HCT116 (cell line): Measurements from ENCODE around the gene AGBL1. TPM values are rescaled to one million over a fixed set of nuclear protein-coding genes. Genes with fewer than 3 reads are reported as not detected.

Experiments used
- ATAC-seq: fragments of 200-7000 bp; cut with Tn5 transposase; 2 replicates; pipeline ENCODE4 v1.9.1; 2020; ENCODE audit warnings: mild to moderate bottlenecking, moderate library complexity
- BruUV-seq: library from RNA; stranded (reverse); fragments of 400-500 nt; replicated peaks from 2 replicates; lab custom pipeline; 2021; lab: Mats Ljungman, UMichigan
- CTCF ChIA-PET: fragments of 300-600 bp; sonication (Branson Sonifier 250); formaldehyde crosslinking; loops from one replicate; lab custom pipeline; 2021; ENCODE audit warnings: antibody characterized with exemption; lab: Charles Lee
- POLR2A ChIA-PET: fragments of 300-600, 350-600 bp; sonication (Branson Sonifier 250); formaldehyde crosslinking; loops from one replicate; lab custom pipeline; 2021; ENCODE audit warnings: antibody characterized with exemption; lab: Charles Lee
- RAD21 ChIA-PET, 2 experiments: fragments of 300-600 bp; sonication (Branson Sonifier 250); formaldehyde crosslinking; loops; one replicate each; lab custom pipeline; 2023; ENCODE audit warnings: low total read pairs in 2 of 2; ENCODE audit not compliant: uncharacterized antibody in 2 of 2, unreplicated experiment in 2 of 2, low non-redundant PET in 1 of 2; lab: Charles Lee
- DNase-seq: peaks from one replicate; pipeline ENCODE4 v3.0.0-alpha.2; 2010; ENCODE audit warnings: low read depth, low spot score
- H2AFZ ChIP-seq: fragments of 200-600 bp; shearing (Covaris generic), sonication (generic); 2 replicates; pipeline ENCODE4 v1.6.1; 2017; ENCODE audit warnings: low read depth, mixed run types, mixed read lengths, antibody characterized with exemption, low read length; ENCODE audit not compliant: poor library complexity, severe bottlenecking
- H3K27ac ChIP-seq: 2 replicates; pipeline ENCODE4 v1.5.1; 2012; ENCODE audit warnings: low read depth, low read length
- H3K27me3 ChIP-seq: fragments of 200-600 bp; sonication (generic); 2 replicates; pipeline ENCODE4 v1.6.1; 2016; ENCODE audit warnings: mixed run types, low read length, mixed read lengths; ENCODE audit not compliant: insufficient read depth
- H3K36me3 ChIP-seq, 2 experiments: fragments of 200-500 bp in 1 of 2; fragments of 200-600 bp in 1 of 2; sonication (Bioruptor generic) in 1 of 2; sonication (generic) in 1 of 2; 2 replicates each; pipeline versions ENCODE4 v1.5.1 to v1.6.1; 2014 to 2016; ENCODE audit warnings: low read length in 2 of 2, inconsistent platforms in 1 of 2, mixed read lengths in 1 of 2, mixed run types in 1 of 2; ENCODE audit not compliant: insufficient read depth in 2 of 2, control insufficient read depth in 1 of 2
- H3K4me1 ChIP-seq, 2 experiments: fragments of 200-600 bp in 1 of 2; sonication (generic) in 1 of 2; 2 replicates each; pipeline versions ENCODE4 v1.5.1 to v1.6.1; 2012 to 2017; ENCODE audit warnings: low read length in 2 of 2, inconsistent platforms in 1 of 2, mild to moderate bottlenecking in 1 of 2, mixed read lengths in 1 of 2, mixed run types in 1 of 2, moderate library complexity in 1 of 2; ENCODE audit not compliant: insufficient read depth in 2 of 2, control insufficient read depth in 1 of 2
- H3K4me2 ChIP-seq: fragments of 200-600 bp; sonication (generic); 2 replicates; pipeline ENCODE4 v1.6.1; 2017; ENCODE audit warnings: mixed run types, low read length, mixed read lengths
- H3K4me3 ChIP-seq, 2 experiments: fragments of 200-600 bp in 1 of 2; sonication (generic) in 1 of 2; replicated peaks in 1 of 2; 2 replicates each; pipeline ENCODE4 v1.5.1; 2011 to 2016; ENCODE audit warnings: low read length in 2 of 2, control low read depth in 1 of 2, low read depth in 1 of 2, mild to moderate bottlenecking in 1 of 2, mixed read lengths in 1 of 2, mixed run types in 1 of 2
- H3K79me2 ChIP-seq: fragments of 200-600 bp; sonication (generic); 2 replicates; pipeline ENCODE4 v1.6.1; 2017; ENCODE audit warnings: mild to moderate bottlenecking, mixed run types, low read length, moderate library complexity, mixed read lengths; ENCODE audit not compliant: insufficient read depth
- H3K9ac ChIP-seq: fragments of 200-600 bp; sonication (generic); 2 replicates; pipeline ENCODE4 v1.6.1; 2016; ENCODE audit warnings: low read length, mixed read lengths
- H3K9me2 ChIP-seq: fragments of 200-600 bp; sonication (generic), shearing (Covaris generic); 2 replicates; pipeline ENCODE4 v1.6.1; 2017; ENCODE audit warnings: mixed run types, mild to moderate bottlenecking, moderate library complexity; ENCODE audit not compliant: insufficient read depth
- H3K9me3 ChIP-seq, 2 experiments: fragments of 200-500 bp in 1 of 2; fragments of 200-600 bp in 1 of 2; sonication (Bioruptor generic) in 1 of 2; sonication (generic) in 1 of 2; 2 replicates each; pipeline ENCODE4 v1.6.1; 2014 to 2017; ENCODE audit warnings: low read length in 2 of 2, mixed read lengths in 2 of 2, inconsistent platforms in 1 of 2, low read depth in 1 of 2, mild to moderate bottlenecking in 1 of 2, mixed run types in 1 of 2, moderate library complexity in 1 of 2; ENCODE audit not compliant: control insufficient read depth in 1 of 2, insufficient read depth in 1 of 2
- H4K20me1 ChIP-seq: fragments of 200-600 bp; sonication (generic), shearing (Covaris generic); 2 replicates; pipeline ENCODE4 v1.6.1; 2017; ENCODE audit warnings: mixed run types, mild to moderate bottlenecking, moderate library complexity; ENCODE audit not compliant: insufficient read depth
- ATF3 ChIP-seq: IDR thresholded peaks from 2 replicates; pipeline ENCODE4 v1.6.1; 2012
- CBX3 ChIP-seq: IDR thresholded peaks from 2 replicates; pipeline ENCODE4 v1.6.1; 2012; ENCODE audit warnings: low read depth
- CEBPB ChIP-seq: IDR thresholded peaks from 2 replicates; pipeline ENCODE4 v1.6.1; 2012; ENCODE audit warnings: low read depth
- CTCF ChIP-seq, 3 experiments: fragments of 200-600 bp in 1 of 3; sonication (generic) in 1 of 3; IDR thresholded peaks in 2 of 3; conservative IDR thresholded peaks in 1 of 3; 2 replicates each; pipeline ENCODE4 v1.5.1; 2012 to 2017; ENCODE audit warnings: low read depth in 2 of 3, low read length in 2 of 3, antibody characterized with exemption in 1 of 3, borderline replicate concordance in 1 of 3, control low read depth in 1 of 3, mild to moderate bottlenecking in 1 of 3, mixed read lengths in 1 of 3, mixed run types in 1 of 3, moderate library complexity in 1 of 3; ENCODE audit not compliant: insufficient read depth in 1 of 3
- ELF1 ChIP-seq: IDR thresholded peaks from 2 replicates; pipeline ENCODE4 v1.6.1; 2012; ENCODE audit warnings: low read depth, borderline replicate concordance
- EZH2 ChIP-seq: fragments of 200-600 bp; sonication (generic); IDR thresholded peaks from 2 replicates; pipeline ENCODE4 v1.6.1; 2017; ENCODE audit warnings: antibody characterized with exemption, mixed run types
- EZH2phosphoT487 ChIP-seq: fragments of 200-600 bp; IDR thresholded peaks from 2 replicates; pipeline ENCODE4 v1.6.1; 2018; ENCODE audit warnings: antibody characterized with exemption, borderline replicate concordance
- FOSL1 ChIP-seq: IDR thresholded peaks from 2 replicates; pipeline ENCODE4 v1.6.1; 2012; ENCODE audit warnings: low read depth
- JUND ChIP-seq: IDR thresholded peaks from 2 replicates; pipeline ENCODE4 v1.6.1; 2012
- MAX ChIP-seq: IDR thresholded peaks from 2 replicates; pipeline ENCODE4 v1.6.1; 2012
- POLR2AphosphoS5 ChIP-seq: IDR thresholded peaks from 2 replicates; pipeline ENCODE4 v1.6.1; 2011; ENCODE audit warnings: mild to moderate bottlenecking, low read depth, low read length, moderate library complexity
- RAD21 ChIP-seq: IDR thresholded peaks from 2 replicates; pipeline ENCODE4 v1.6.1; 2012; ENCODE audit warnings: low read depth, mild to moderate bottlenecking
- SIN3A ChIP-seq: IDR thresholded peaks from 2 replicates; pipeline ENCODE4 v1.6.1; 2012; ENCODE audit warnings: low read depth
- SP1 ChIP-seq: IDR thresholded peaks from 2 replicates; pipeline ENCODE4 v1.6.1; 2012; ENCODE audit warnings: low read depth
- SRF ChIP-seq: IDR thresholded peaks from 2 replicates; pipeline ENCODE4 v1.6.1; 2012; ENCODE audit warnings: low read depth
- TCF7L2 ChIP-seq: IDR thresholded peaks from 2 replicates; pipeline ENCODE4 v1.7.0; 2011; ENCODE audit warnings: borderline replicate concordance, inconsistent platforms; ENCODE audit not compliant: insufficient read depth, insufficient read length; ENCODE audit errors: extremely low read depth
- YY1 ChIP-seq: IDR thresholded peaks from 2 replicates; pipeline ENCODE4 v1.6.1; 2011; ENCODE audit warnings: low read length, low read depth, moderate library complexity, mild to moderate bottlenecking; ENCODE audit not compliant: insufficient replicate concordance; ENCODE audit errors: extremely low read depth
- ZBTB33 ChIP-seq: IDR thresholded peaks from 2 replicates; pipeline ENCODE4 v1.6.1; 2011; ENCODE audit warnings: mild to moderate bottlenecking, low read length, moderate library complexity; ENCODE audit not compliant: insufficient replicate concordance; ENCODE audit errors: extremely low read depth
- ZNF274 ChIP-seq: fragments of 200-500 bp; sonication (Bioruptor generic); IDR thresholded peaks from 2 replicates; pipeline ENCODE4 v1.6.1; 2014; ENCODE audit warnings: mild to moderate bottlenecking, low read depth, low read length, inconsistent platforms
- intact Hi-C: fragments of 100-400 bp; cut with micrococcal nuclease; formaldehyde crosslinking; loops from 2 replicates; pipeline ENCODE4 v1.10.0; 2022
- total RNA-seq: library from RNA; stranded (reverse); gene quantifications from one replicate; pipeline ENCODE4 v1.2.1, GENCODE V29; 2021; ENCODE audit not compliant: unreplicated experiment

Gene AGBL1
- total RNA-seq, 1 experiment from 2014 or later = not detected

- TF ChIP-seq CTCF (IDR thresholded peaks at IDR 0.05 in 2 of 3, conservative IDR thresholded peaks at IDR 0.05 in 1 of 3; ENCODE audit: borderline replicate concordance in 1 of 3, insufficient read depth in 1 of 3, low read depth in 2 of 3, low read length in 2 of 3) (no peak), MAX (no peak), ZNF274 (no peak), FOSL1 (no peak), ATF3 (no peak), SP1 (no peak), CBX3 (no peak), ELF1 (no peak), RAD21 (no peak), JUND (no peak), SIN3A (no peak), TCF7L2 (no peak), YY1 (no peak), EZH2phosphoT487 (no peak), SRF (no peak), ZBTB33 (no peak), POLR2AphosphoS5 (no peak), CEBPB (no peak), EZH2 (no peak)
- H3K9me2 ChIP-seq = no peaks in the 10 kb centered on the region
- H3K9ac ChIP-seq = no peak overlapping the region
- no peak overlapping the region for H3K4me2 ChIP-seq
- no peak overlapping the region for H2AFZ ChIP-seq
- H3K4me3 ChIP-seq = no peak overlapping the region
- H3K9me3 ChIP-seq = no peaks in the 10 kb centered on the region
- no peaks in the 10 kb centered on the region for H3K4me1 ChIP-seq
- BruUV-seq = no TSS peak
- H3K79me2 ChIP-seq = no peaks in the 10 kb centered on the region
- no peaks in the 10 kb centered on the region for H3K36me3 ChIP-seq
- no peak overlapping the region for H3K27ac ChIP-seq
- H3K27me3 ChIP-seq = no peaks in the 10 kb centered on the region
- ChIA-PET CTCF (no interaction called here), POLR2A (no interaction called here), RAD21 (no interaction called here)
- no peaks in the 10 kb centered on the region for H4K20me1 ChIP-seq
- ATAC-seq (no peak), DNase-seq (no peak)
- intact Hi-C loops = no loop called here
Measured at GRCh38 chr15:86138798-86139197, 59.1 kb downstream of the AGBL1 start.
